ENCODE data around the gene CYBA. TPM values are rescaled to one million over a fixed set of nuclear protein-coding genes. Genes with fewer than 3 reads are reported as not detected.

Gene CYBA
- total and polyA plus RNA-seq, 2 of the 4 experiments (the other 2 are of a cell fraction): 65.6 to 169 TPM

DNA sequence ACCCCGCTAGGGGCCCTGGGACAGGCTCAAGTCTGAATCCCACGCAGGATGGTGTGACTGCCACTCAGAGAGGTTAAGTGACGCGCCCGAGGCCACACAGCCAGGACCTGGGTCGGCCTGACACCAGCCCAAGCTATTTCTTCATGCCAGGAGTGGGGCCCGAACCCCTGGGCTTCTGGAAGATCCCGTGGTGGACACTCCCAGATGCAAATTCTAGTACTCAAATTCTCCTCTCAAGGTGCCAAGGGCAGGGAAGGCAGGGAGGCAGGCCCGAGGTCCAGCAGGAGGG lies 7.3 kb downstream of the CYBA start:
- Histone ChIP-seq H3K18ac (ENCODE audit: low read depth, low read length) (no peak overlapping the region), H3K9me3 (ENCODE audit: control insufficient read depth, insufficient read depth, low read length) (no peaks in the 10 kb centered on the region), H3K27me3 (ENCODE audit: control insufficient read depth, insufficient read depth, low read length) (peaks cover 19% of the 10 kb centered on the region), H3K4ac (ENCODE audit: low read depth, low read length) (no peak overlapping the region), H4K91ac (ENCODE audit: insufficient read depth, low read depth, low read length) (no peak overlapping the region), H2AK9ac (replicated peaks; ENCODE audit: low read depth, low read length, poor library complexity) (no peak overlapping the region), H3K4me1 (ENCODE audit: control insufficient read depth, insufficient read depth, low read length) (no peaks in the 10 kb centered on the region), H2BK15ac (ENCODE audit: low read depth, low read length) (no peak overlapping the region), H3K4me3 (ENCODE audit: insufficient read depth, low read depth, low read length) (no peak overlapping the region), H3K4me2 (ENCODE audit: low read depth, low read length) (no peak overlapping the region), H3K9ac (ENCODE audit: low read depth, low read length) (no peak overlapping the region), H4K20me1 (ENCODE audit: insufficient read depth, low read length) (peaks cover 3% of the 10 kb centered on the region; the same call in 1 of the 2 replicates), H3K23ac (ENCODE audit: low read depth, low read length) (no peak overlapping the region), H3K9me1 (ENCODE audit: insufficient read depth, low read length) (no peaks in the 10 kb centered on the region), H3K36me3 (ENCODE audit: control insufficient read depth, insufficient read depth, low read length) (peaks cover 3% of the 10 kb centered on the region), H2BK120ac (ENCODE audit: low read depth, low read length) (no peak overlapping the region), H3K14ac (replicated peaks; ENCODE audit: low read depth, low read length) (no peak overlapping the region), H2BK5ac (ENCODE audit: low read depth, low read length, poor library complexity, severe bottlenecking) (no peak overlapping the region), H3K79me1 (ENCODE audit: low read depth in 1 of 2, low read length in 2 of 2) (no peaks in the 10 kb centered on the region), H2AFZ (replicated peaks; ENCODE audit: low read length, poor library complexity) (no peak overlapping the region), H4K8ac (ENCODE audit: low read depth in 2 of 2, low read length in 2 of 2) (no peak overlapping the region), H3K56ac (ENCODE audit: extremely low read depth, insufficient read depth, low read length) (no peak overlapping the region), H3K27ac (ENCODE audit: insufficient read depth, low read length) (no peak overlapping the region), H4K5ac (ENCODE audit: low read depth, low read length) (no peak overlapping the region), H2AK5ac (ENCODE audit: low read depth, low read length) (no peak overlapping the region), H2BK20ac (ENCODE audit: low read depth, low read length) (no peak overlapping the region)
- BruUV-seq (replicated peaks): no TSS peak
- ChIA-PET CTCF (no interaction called here), POLR2A (ENCODE audit: unreplicated experiment) (no interaction called here)
- intact Hi-C loops (cut with micrococcal nuclease): no loop called here
- WGBS, 2 experiments (ENCODE audit: extremely low coverage in 2 of 2, insufficient read length in 1 of 2): 86% methylated on average over 4 of the region's 9 CpGs; no CpG with 5 or more reads in 1 of the 2 experiments
- dilution Hi-C loops (cut with HindIII; ENCODE audit: low sequenced_read_pairs, unreplicated experiment): no loop called here
- ATAC-seq (ENCODE audit: low read depth) (no peak), DNase-seq (no peak)
- TF ChIP-seq BHLHE40 (IDR thresholded peaks at IDR 0.05; ENCODE audit: low read depth, low read length) (no peak), MAFK (IDR thresholded peaks at IDR 0.05; ENCODE audit: low read depth, low read length) (no peak), RCOR1 (IDR thresholded peaks at IDR 0.05; ENCODE audit: insufficient replicate concordance, low read length) (no peak), RFX5 (IDR thresholded peaks at IDR 0.05; ENCODE audit: low read depth, low read length) (no peak), RAD21 (IDR thresholded peaks at IDR 0.05; ENCODE audit: low read length) (no peak), NFE2L2 (IDR thresholded peaks at IDR 0.05; ENCODE audit: low read depth, low read length) (no peak), CHD1 (IDR thresholded peaks at IDR 0.05; ENCODE audit: low read depth, low read length) (no peak), FOS (IDR thresholded peaks at IDR 0.05; ENCODE audit: low read depth, low read length) (no peak), MAZ (IDR thresholded peaks at IDR 0.05; ENCODE audit: borderline replicate concordance, low read depth, low read length) (no peak), CEBPB (IDR thresholded peaks at IDR 0.05; ENCODE audit: low read depth, low read length) (no peak), MXI1 (IDR thresholded peaks at IDR 0.05; ENCODE audit: borderline replicate concordance, low read depth, low read length) (no peak)
- TF ChIP-seq, protein P1, sequence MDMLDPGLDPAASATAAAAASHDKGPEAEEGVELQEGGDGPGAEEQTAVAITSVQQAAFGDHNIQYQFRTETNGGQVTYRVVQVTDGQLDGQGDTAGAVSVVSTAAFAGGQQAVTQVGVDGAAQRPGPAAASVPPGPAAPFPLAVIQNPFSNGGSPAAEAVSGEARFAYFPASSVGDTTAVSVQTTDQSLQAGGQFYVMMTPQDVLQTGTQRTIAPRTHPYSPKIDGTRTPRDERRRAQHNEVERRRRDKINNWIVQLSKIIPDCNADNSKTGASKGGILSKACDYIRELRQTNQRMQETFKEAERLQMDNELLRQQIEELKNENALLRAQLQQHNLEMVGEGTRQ (IDR thresholded peaks at IDR 0.05; ENCODE audit: low read depth, low read length): no peak
- TF ChIP-seq, protein P2, sequence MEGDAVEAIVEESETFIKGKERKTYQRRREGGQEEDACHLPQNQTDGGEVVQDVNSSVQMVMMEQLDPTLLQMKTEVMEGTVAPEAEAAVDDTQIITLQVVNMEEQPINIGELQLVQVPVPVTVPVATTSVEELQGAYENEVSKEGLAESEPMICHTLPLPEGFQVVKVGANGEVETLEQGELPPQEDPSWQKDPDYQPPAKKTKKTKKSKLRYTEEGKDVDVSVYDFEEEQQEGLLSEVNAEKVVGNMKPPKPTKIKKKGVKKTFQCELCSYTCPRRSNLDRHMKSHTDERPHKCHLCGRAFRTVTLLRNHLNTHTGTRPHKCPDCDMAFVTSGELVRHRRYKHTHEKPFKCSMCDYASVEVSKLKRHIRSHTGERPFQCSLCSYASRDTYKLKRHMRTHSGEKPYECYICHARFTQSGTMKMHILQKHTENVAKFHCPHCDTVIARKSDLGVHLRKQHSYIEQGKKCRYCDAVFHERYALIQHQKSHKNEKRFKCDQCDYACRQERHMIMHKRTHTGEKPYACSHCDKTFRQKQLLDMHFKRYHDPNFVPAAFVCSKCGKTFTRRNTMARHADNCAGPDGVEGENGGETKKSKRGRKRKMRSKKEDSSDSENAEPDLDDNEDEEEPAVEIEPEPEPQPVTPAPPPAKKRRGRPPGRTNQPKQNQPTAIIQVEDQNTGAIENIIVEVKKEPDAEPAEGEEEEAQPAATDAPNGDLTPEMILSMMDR (conservative IDR thresholded peaks at IDR 0.05; ENCODE audit: low read depth, low read length): no peak
- TF ChIP-seq, protein P3, sequence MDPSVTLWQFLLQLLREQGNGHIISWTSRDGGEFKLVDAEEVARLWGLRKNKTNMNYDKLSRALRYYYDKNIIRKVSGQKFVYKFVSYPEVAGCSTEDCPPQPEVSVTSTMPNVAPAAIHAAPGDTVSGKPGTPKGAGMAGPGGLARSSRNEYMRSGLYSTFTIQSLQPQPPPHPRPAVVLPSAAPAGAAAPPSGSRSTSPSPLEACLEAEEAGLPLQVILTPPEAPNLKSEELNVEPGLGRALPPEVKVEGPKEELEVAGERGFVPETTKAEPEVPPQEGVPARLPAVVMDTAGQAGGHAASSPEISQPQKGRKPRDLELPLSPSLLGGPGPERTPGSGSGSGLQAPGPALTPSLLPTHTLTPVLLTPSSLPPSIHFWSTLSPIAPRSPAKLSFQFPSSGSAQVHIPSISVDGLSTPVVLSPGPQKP (IDR thresholded peaks at IDR 0.05; ENCODE audit: borderline replicate concordance, low read depth, low read length): no peak
- in situ Hi-C loops (cut with MboI; ENCODE audit: low sequenced_read_pairs): no loop called here

All from IMR-90 (cell line).